ENCODE results near the gene ADGRV1. TPM values are rescaled to one million over a fixed set of nuclear protein-coding genes. Genes with fewer than 3 reads are reported as not detected.

ADGRV1 gene
- polyA plus RNA-seq, 1 donor from 2014 or later, result 3.7 TPM

GRCh38 chr5:90547072-90547536, 11.5 kb upstream of the ADGRV1 start:
- Histone ChIP-seq H3K9me3 (ENCODE audit: low read length) (no peaks in the 10 kb centered on the region), H2AFZ (ENCODE audit: low read depth, low read length) (no peak overlapping the region), H3K9ac (ENCODE audit: low read length) (no peak overlapping the region), H3K36me3 (ENCODE audit: insufficient read depth, low read length) (no peaks in the 10 kb centered on the region), H3K9me2 (ENCODE audit: insufficient read depth, low read length) (no peaks in the 10 kb centered on the region), H3K79me2 (replicated peaks; ENCODE audit: insufficient read depth, low read length) (no peaks in the 10 kb centered on the region), H3K27me3 (ENCODE audit: insufficient read depth, low read depth, low read length) (no peaks in the 10 kb centered on the region), H3K27ac (ENCODE audit: low read length) (no peak overlapping the region), H3K4me3 (ENCODE audit: low read length) (no peak overlapping the region), H3F3A (ENCODE audit: insufficient read depth, low read length, poor library complexity, severe bottlenecking) (no peaks in the 10 kb centered on the region), H4K20me1 (ENCODE audit: insufficient read depth) (no peaks in the 10 kb centered on the region), H3K4me2 (ENCODE audit: low read length) (no peak overlapping the region)
- TF ChIP-seq MXI1 (conservative IDR thresholded peaks at IDR 0.05; ENCODE audit: poor library complexity, severe bottlenecking) (no peak), POLR2AphosphoS5 (IDR thresholded peaks at IDR 0.05) (no peak), EZH2 (IDR thresholded peaks at IDR 0.05; ENCODE audit: borderline replicate concordance, insufficient read depth, low read length, poor library complexity, severe bottlenecking) (no peak), SMC3 (conservative IDR thresholded peaks at IDR 0.05; ENCODE audit: poor library complexity) (no peak), TAF1 (IDR thresholded peaks at IDR 0.05; ENCODE audit: low read depth) (no peak), CTCF (IDR thresholded peaks at IDR 0.05; ENCODE audit: poor library complexity, severe bottlenecking) (no peak), RAD21 (conservative IDR thresholded peaks at IDR 0.05) (no peak), EP300 (conservative IDR thresholded peaks at IDR 0.05; ENCODE audit: poor library complexity, severe bottlenecking) (no peak), REST (IDR thresholded peaks at IDR 0.05; ENCODE audit: borderline replicate concordance) (no peak)

- Histone ChIP-seq H3F3A (ENCODE audit: insufficient read depth, low read length, poor library complexity, severe bottlenecking) (no peaks in the 10 kb centered on the region), H3K4me3 (ENCODE audit: low read length) (no peak overlapping the region), H2AFZ (ENCODE audit: low read depth, low read length) (no peak overlapping the region), H3K27ac (ENCODE audit: low read length) (no peak overlapping the region), H3K27me3 (ENCODE audit: insufficient read depth, low read depth, low read length) (no peaks in the 10 kb centered on the region), H3K36me3 (ENCODE audit: insufficient read depth, low read length) (no peaks in the 10 kb centered on the region), H3K9ac (ENCODE audit: low read length) (no peak overlapping the region), H4K20me1 (ENCODE audit: insufficient read depth) (no peaks in the 10 kb centered on the region), H3K9me2 (ENCODE audit: insufficient read depth, low read length) (no peaks in the 10 kb centered on the region), H3K9me3 (ENCODE audit: low read length) (no peaks in the 10 kb centered on the region), H3K4me2 (ENCODE audit: low read length) (no peak overlapping the region), H3K79me2 (replicated peaks; ENCODE audit: insufficient read depth, low read length) (no peaks in the 10 kb centered on the region)
- no peak for TF ChIP-seq TAF1 (IDR thresholded peaks at IDR 0.05; ENCODE audit: low read depth)
- no peak for TF ChIP-seq RAD21 (conservative IDR thresholded peaks at IDR 0.05)
- TF ChIP-seq CTCF (IDR thresholded peaks at IDR 0.05; ENCODE audit: poor library complexity, severe bottlenecking), result no peak
- no peak for TF ChIP-seq EZH2 (IDR thresholded peaks at IDR 0.05; ENCODE audit: borderline replicate concordance, insufficient read depth, low read length, poor library complexity, severe bottlenecking)
- no peak for TF ChIP-seq POLR2AphosphoS5 (IDR thresholded peaks at IDR 0.05)
- no peak for TF ChIP-seq SMC3 (conservative IDR thresholded peaks at IDR 0.05; ENCODE audit: poor library complexity)
- TF ChIP-seq EP300 (conservative IDR thresholded peaks at IDR 0.05; ENCODE audit: poor library complexity, severe bottlenecking), result no peak
- no peak for TF ChIP-seq MXI1 (conservative IDR thresholded peaks at IDR 0.05; ENCODE audit: poor library complexity, severe bottlenecking)
- no peak for TF ChIP-seq REST (IDR thresholded peaks at IDR 0.05; ENCODE audit: borderline replicate concordance)
Observed at GRCh38 chr5:90548069-90548593, 10.5 kb upstream of the ADGRV1 start.

All from neural cell (in vitro differentiated cells).